HCT116 (cell line): Measurements from ENCODE around the gene RFXANK. TPM values are rescaled to one million over a fixed set of nuclear protein-coding genes. Genes with fewer than 3 reads are reported as not detected.

ENCODE experiments used
- ATAC-seq: fragments of 200-7000 bp; cut with Tn5 transposase; 2 replicates; pipeline ENCODE4 v1.9.1; 2020; ENCODE audit warnings: mild to moderate bottlenecking, moderate library complexity
- Bru-seq: library from RNA; stranded (reverse); fragments of 400-500 nt; gene quantifications from one replicate; lab custom pipeline; 2021; lab: Mats Ljungman, UMichigan
- BruChase-seq, 2 experiments: library from RNA; stranded (reverse); fragments of 400-500 nt; gene quantifications; one replicate each; lab custom pipeline; 2021; lab: Mats Ljungman, UMichigan
- BruUV-seq: library from RNA; stranded (reverse); fragments of 400-500 nt; replicated peaks from 2 replicates; lab custom pipeline; 2021; lab: Mats Ljungman, UMichigan
- CTCF ChIA-PET: fragments of 300-600 bp; sonication (Branson Sonifier 250); formaldehyde crosslinking; loops from one replicate; lab custom pipeline; 2021; ENCODE audit warnings: antibody characterized with exemption; lab: Charles Lee
- POLR2A ChIA-PET: fragments of 300-600, 350-600 bp; sonication (Branson Sonifier 250); formaldehyde crosslinking; loops from one replicate; lab custom pipeline; 2021; ENCODE audit warnings: antibody characterized with exemption; lab: Charles Lee
- RAD21 ChIA-PET, 2 experiments: fragments of 300-600 bp; sonication (Branson Sonifier 250); formaldehyde crosslinking; loops; one replicate each; lab custom pipeline; 2023; ENCODE audit warnings: low total read pairs in 2 of 2; ENCODE audit not compliant: uncharacterized antibody in 2 of 2, unreplicated experiment in 2 of 2, low non-redundant PET in 1 of 2; lab: Charles Lee
- DNase-seq: peaks from one replicate; pipeline ENCODE4 v3.0.0-alpha.2; 2010; ENCODE audit warnings: low read depth, low spot score
- H2AFZ ChIP-seq: fragments of 200-600 bp; shearing (Covaris generic), sonication (generic); 2 replicates; pipeline ENCODE4 v1.6.1; 2017; ENCODE audit warnings: low read depth, mixed run types, mixed read lengths, antibody characterized with exemption, low read length; ENCODE audit not compliant: poor library complexity, severe bottlenecking
- H3K27ac ChIP-seq: 2 replicates; pipeline ENCODE4 v1.5.1; 2012; ENCODE audit warnings: low read depth, low read length
- H3K27me3 ChIP-seq: fragments of 200-600 bp; sonication (generic); 2 replicates; pipeline ENCODE4 v1.6.1; 2016; ENCODE audit warnings: mixed run types, low read length, mixed read lengths; ENCODE audit not compliant: insufficient read depth
- H3K36me3 ChIP-seq, 2 experiments: fragments of 200-500 bp in 1 of 2; fragments of 200-600 bp in 1 of 2; sonication (Bioruptor generic) in 1 of 2; sonication (generic) in 1 of 2; 2 replicates each; pipeline versions ENCODE4 v1.5.1 to v1.6.1; 2014 to 2016; ENCODE audit warnings: low read length in 2 of 2, inconsistent platforms in 1 of 2, mixed read lengths in 1 of 2, mixed run types in 1 of 2; ENCODE audit not compliant: insufficient read depth in 2 of 2, control insufficient read depth in 1 of 2
- H3K4me1 ChIP-seq, 2 experiments: fragments of 200-600 bp in 1 of 2; sonication (generic) in 1 of 2; 2 replicates each; pipeline versions ENCODE4 v1.5.1 to v1.6.1; 2012 to 2017; ENCODE audit warnings: low read length in 2 of 2, inconsistent platforms in 1 of 2, mild to moderate bottlenecking in 1 of 2, mixed read lengths in 1 of 2, mixed run types in 1 of 2, moderate library complexity in 1 of 2; ENCODE audit not compliant: insufficient read depth in 2 of 2, control insufficient read depth in 1 of 2
- H3K4me2 ChIP-seq: fragments of 200-600 bp; sonication (generic); 2 replicates; pipeline ENCODE4 v1.6.1; 2017; ENCODE audit warnings: mixed run types, low read length, mixed read lengths
- H3K4me3 ChIP-seq, 2 experiments: fragments of 200-600 bp in 1 of 2; sonication (generic) in 1 of 2; replicated peaks in 1 of 2; 2 replicates each; pipeline ENCODE4 v1.5.1; 2011 to 2016; ENCODE audit warnings: low read length in 2 of 2, control low read depth in 1 of 2, low read depth in 1 of 2, mild to moderate bottlenecking in 1 of 2, mixed read lengths in 1 of 2, mixed run types in 1 of 2
- H3K79me2 ChIP-seq: fragments of 200-600 bp; sonication (generic); 2 replicates; pipeline ENCODE4 v1.6.1; 2017; ENCODE audit warnings: mild to moderate bottlenecking, mixed run types, low read length, moderate library complexity, mixed read lengths; ENCODE audit not compliant: insufficient read depth
- H3K9ac ChIP-seq: fragments of 200-600 bp; sonication (generic); 2 replicates; pipeline ENCODE4 v1.6.1; 2016; ENCODE audit warnings: low read length, mixed read lengths
- H3K9me2 ChIP-seq: fragments of 200-600 bp; sonication (generic), shearing (Covaris generic); 2 replicates; pipeline ENCODE4 v1.6.1; 2017; ENCODE audit warnings: mixed run types, mild to moderate bottlenecking, moderate library complexity; ENCODE audit not compliant: insufficient read depth
- H3K9me3 ChIP-seq, 2 experiments: fragments of 200-500 bp in 1 of 2; fragments of 200-600 bp in 1 of 2; sonication (Bioruptor generic) in 1 of 2; sonication (generic) in 1 of 2; 2 replicates each; pipeline ENCODE4 v1.6.1; 2014 to 2017; ENCODE audit warnings: low read length in 2 of 2, mixed read lengths in 2 of 2, inconsistent platforms in 1 of 2, low read depth in 1 of 2, mild to moderate bottlenecking in 1 of 2, mixed run types in 1 of 2, moderate library complexity in 1 of 2; ENCODE audit not compliant: control insufficient read depth in 1 of 2, insufficient read depth in 1 of 2
- H4K20me1 ChIP-seq: fragments of 200-600 bp; sonication (generic), shearing (Covaris generic); 2 replicates; pipeline ENCODE4 v1.6.1; 2017; ENCODE audit warnings: mixed run types, mild to moderate bottlenecking, moderate library complexity; ENCODE audit not compliant: insufficient read depth
- CEBPB ChIP-seq: IDR thresholded peaks from 2 replicates; pipeline ENCODE4 v1.6.1; 2012; ENCODE audit warnings: low read depth
- EZH2 ChIP-seq: fragments of 200-600 bp; sonication (generic); IDR thresholded peaks from 2 replicates; pipeline ENCODE4 v1.6.1; 2017; ENCODE audit warnings: antibody characterized with exemption, mixed run types
- EZH2phosphoT487 ChIP-seq: fragments of 200-600 bp; IDR thresholded peaks from 2 replicates; pipeline ENCODE4 v1.6.1; 2018; ENCODE audit warnings: antibody characterized with exemption, borderline replicate concordance
- JUND ChIP-seq: IDR thresholded peaks from 2 replicates; pipeline ENCODE4 v1.6.1; 2012
- POLR2AphosphoS5 ChIP-seq: IDR thresholded peaks from 2 replicates; pipeline ENCODE4 v1.6.1; 2011; ENCODE audit warnings: mild to moderate bottlenecking, low read depth, low read length, moderate library complexity
- SP1 ChIP-seq: IDR thresholded peaks from 2 replicates; pipeline ENCODE4 v1.6.1; 2012; ENCODE audit warnings: low read depth
- SRF ChIP-seq: IDR thresholded peaks from 2 replicates; pipeline ENCODE4 v1.6.1; 2012; ENCODE audit warnings: low read depth
- TCF7L2 ChIP-seq: IDR thresholded peaks from 2 replicates; pipeline ENCODE4 v1.7.0; 2011; ENCODE audit warnings: borderline replicate concordance, inconsistent platforms; ENCODE audit not compliant: insufficient read depth, insufficient read length; ENCODE audit errors: extremely low read depth
- intact Hi-C: fragments of 100-400 bp; cut with micrococcal nuclease; formaldehyde crosslinking; loops from 2 replicates; pipeline ENCODE4 v1.10.0; 2022
- long read RNA-seq: library from polyadenylated mRNA; unstranded; transcript quantifications from one replicate; pipeline ENCODE4 v2.0.0, GENCODE V29; 2021; ENCODE audit not compliant: unreplicated experiment
- polyA plus RNA-seq: library from polyadenylated mRNA; unstranded; fragments of >200 nt; gene quantifications from 2 replicates; pipeline ENCODE4 v1.2.1, GENCODE V29; 2012; ENCODE audit warnings: missing spikeins
- total RNA-seq: library from RNA; stranded (reverse); gene quantifications from one replicate; pipeline ENCODE4 v1.2.1, GENCODE V29; 2021; ENCODE audit not compliant: unreplicated experiment
- TF ChIP-seq, protein P1 (sequence below): IDR thresholded peaks from 2 replicates; pipeline ENCODE4 v1.6.1; 2012
- TF ChIP-seq, protein P2 (sequence below): IDR thresholded peaks from 2 replicates; pipeline ENCODE4 v1.6.1; 2011; ENCODE audit warnings: mild to moderate bottlenecking, low read length, moderate library complexity; ENCODE audit not compliant: insufficient replicate concordance; ENCODE audit errors: extremely low read depth
- TF ChIP-seq, protein P3 (sequence below): IDR thresholded peaks from 2 replicates; pipeline ENCODE4 v1.6.1; 2012
- TF ChIP-seq, protein P4 (sequence below), 3 experiments: fragments of 200-600 bp in 1 of 3; sonication (generic) in 1 of 3; IDR thresholded peaks in 2 of 3; conservative IDR thresholded peaks in 1 of 3; 2 replicates each; pipeline ENCODE4 v1.5.1; 2012 to 2017; ENCODE audit warnings: low read depth in 2 of 3, low read length in 2 of 3, antibody characterized with exemption in 1 of 3, borderline replicate concordance in 1 of 3, control low read depth in 1 of 3, mild to moderate bottlenecking in 1 of 3, mixed read lengths in 1 of 3, mixed run types in 1 of 3, moderate library complexity in 1 of 3; ENCODE audit not compliant: insufficient read depth in 1 of 3
- TF ChIP-seq, protein P5 (sequence below): IDR thresholded peaks from 2 replicates; pipeline ENCODE4 v1.6.1; 2012; ENCODE audit warnings: low read depth

Gene RFXANK, protein sequence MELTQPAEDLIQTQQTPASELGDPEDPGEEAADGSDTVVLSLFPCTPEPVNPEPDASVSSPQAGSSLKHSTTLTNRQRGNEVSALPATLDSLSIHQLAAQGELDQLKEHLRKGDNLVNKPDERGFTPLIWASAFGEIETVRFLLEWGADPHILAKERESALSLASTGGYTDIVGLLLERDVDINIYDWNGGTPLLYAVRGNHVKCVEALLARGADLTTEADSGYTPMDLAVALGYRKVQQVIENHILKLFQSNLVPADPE
- total RNA-seq (78.9 TPM), Bru-seq, nascent RNA (percentile 50 among the genes with signal in this experiment), BruChase-seq, experiment 1, labeled RNA remaining after a 6-hour chase (percentile 68 among the genes with signal in this experiment), BruChase-seq, experiment 2, labeled RNA remaining after a 2-hour chase (percentile 63 among the genes with signal in this experiment)
- polyA plus RNA-seq = 99.7 and 103 TPM in 2 replicates
- long read RNA-seq, transcript RFXANK-202 (8 exons, 1,059 nt) = minor isoform, 7 of 52 reads
- long read RNA-seq, transcript RFXANK-203 (9 exons, 1,212 nt) = major isoform, 8 of 52 reads
- long read RNA-seq, partial matches to known transcripts = 6 of 52 reads
- long read RNA-seq, other reads (novel, unspliced or antisense) = 30 of 52 reads

DNA sequence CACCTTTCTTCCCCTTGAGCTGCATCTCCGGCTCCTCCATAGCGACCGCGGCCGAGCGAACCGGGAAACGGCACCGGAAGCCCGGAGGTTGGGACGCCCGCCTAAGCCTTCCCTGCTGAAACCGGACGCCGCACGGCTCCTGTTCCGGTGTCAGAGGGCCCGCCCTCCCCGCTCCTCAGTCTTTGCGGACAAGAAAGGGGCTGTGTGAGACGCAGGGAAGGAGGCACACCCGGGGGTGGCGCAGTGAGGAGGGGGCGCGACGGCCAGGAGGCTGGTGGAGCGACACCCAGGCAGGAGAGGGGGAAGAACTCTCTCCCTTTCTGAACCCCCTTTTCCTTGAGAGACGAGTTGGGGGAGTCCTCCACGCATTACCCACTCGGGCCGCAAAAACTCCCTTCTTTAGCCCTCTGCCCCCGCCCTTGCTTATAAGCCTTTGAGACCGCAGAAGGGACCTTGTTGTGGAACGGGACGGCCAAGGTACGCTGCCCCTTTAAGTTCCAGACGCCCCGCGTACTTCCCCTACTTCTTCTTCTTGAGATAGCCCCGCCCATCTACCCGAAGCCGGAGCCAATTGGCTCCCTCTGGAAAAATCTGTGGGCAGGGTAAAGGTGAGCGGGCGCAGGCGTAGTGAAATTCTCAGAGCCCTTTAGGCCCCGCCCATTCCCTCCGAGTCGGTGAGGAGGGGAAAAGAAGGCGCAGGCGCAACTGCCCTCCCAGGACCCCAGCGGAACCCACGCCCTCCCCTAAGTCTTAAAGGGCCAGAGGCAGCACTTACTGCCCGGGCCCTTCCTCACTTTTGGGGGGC, at the start of gene RFXANK, which contains the start of gene BORCS8:
TSS of gene RFXANK (plus strand) at position 181 of the 805 bp plus-strand sequence. CDS start 1,689 bp downstream, outside the sequence.
TSS of gene BORCS8 (minus strand) at position 75 of the 805 bp plus-strand sequence. CDS start at position 40, 35 bp downstream.
- BruUV-seq = no TSS peak
- Histone ChIP-seq H4K20me1 (no peaks in the 10 kb centered on the region), H3K4me2 (peak within 1 kb of the TSS; percentile 98), H2AFZ (peak within 1 kb of the TSS; percentile 93), H3K4me3 (peak within 1 kb of the TSS; percentile 98 to 99), H3K4me1 (peaks cover 16 to 22% of the 10 kb centered on the region in 2 experiments; a peak in 3 of 4 replicates), H3K9me2 (no peaks in the 10 kb centered on the region), H3K27ac (peak within 1 kb of the TSS; percentile 94), H3K36me3 (peaks cover 3 to 5% of the 10 kb centered on the region in 2 experiments; a peak in 2 of 4 replicates), H3K27me3 (no peaks in the 10 kb centered on the region), H3K9me3 (no peaks in the 10 kb centered on the region), H3K9ac (peak within 1 kb of the TSS; percentile 98), H3K79me2 (peaks cover 41% of the 10 kb centered on the region)
- DNase-seq = peak; percentile 98
- ChIA-PET RAD21 (no interaction called here), CTCF (interaction anchor here (1.0 to 1.3 kb wide), 4 partner anchors 17 to 151 kb away, joined by 4 to 7 read pairs (median 4); no protein-coding TSS in a partner anchor), POLR2A (interaction anchor here (0.7 to 2.1 kb wide), 2 partner anchors 11 kb away, joined by 3 to 15 read pairs; partner anchors contain the start of gene NR2C2AP)
- intact Hi-C loops = loop anchor here (1.0 kb wide), 1 partner anchor 11 kb away; the partner anchor contains the start of gene NR2C2AP
- ATAC-seq = peak; percentile 90
- TF ChIP-seq EZH2phosphoT487 (no peak), CEBPB (no peak), POLR2AphosphoS5 (peak; percentile 60), SRF (no peak), EZH2 (no peak), SP1 (peak; percentile 68), TCF7L2 (peak; percentile 85), JUND (no peak)
- TF ChIP-seq, protein P1, sequence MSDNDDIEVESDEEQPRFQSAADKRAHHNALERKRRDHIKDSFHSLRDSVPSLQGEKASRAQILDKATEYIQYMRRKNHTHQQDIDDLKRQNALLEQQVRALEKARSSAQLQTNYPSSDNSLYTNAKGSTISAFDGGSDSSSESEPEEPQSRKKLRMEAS = peak; percentile 85
- TF ChIP-seq, protein P2, sequence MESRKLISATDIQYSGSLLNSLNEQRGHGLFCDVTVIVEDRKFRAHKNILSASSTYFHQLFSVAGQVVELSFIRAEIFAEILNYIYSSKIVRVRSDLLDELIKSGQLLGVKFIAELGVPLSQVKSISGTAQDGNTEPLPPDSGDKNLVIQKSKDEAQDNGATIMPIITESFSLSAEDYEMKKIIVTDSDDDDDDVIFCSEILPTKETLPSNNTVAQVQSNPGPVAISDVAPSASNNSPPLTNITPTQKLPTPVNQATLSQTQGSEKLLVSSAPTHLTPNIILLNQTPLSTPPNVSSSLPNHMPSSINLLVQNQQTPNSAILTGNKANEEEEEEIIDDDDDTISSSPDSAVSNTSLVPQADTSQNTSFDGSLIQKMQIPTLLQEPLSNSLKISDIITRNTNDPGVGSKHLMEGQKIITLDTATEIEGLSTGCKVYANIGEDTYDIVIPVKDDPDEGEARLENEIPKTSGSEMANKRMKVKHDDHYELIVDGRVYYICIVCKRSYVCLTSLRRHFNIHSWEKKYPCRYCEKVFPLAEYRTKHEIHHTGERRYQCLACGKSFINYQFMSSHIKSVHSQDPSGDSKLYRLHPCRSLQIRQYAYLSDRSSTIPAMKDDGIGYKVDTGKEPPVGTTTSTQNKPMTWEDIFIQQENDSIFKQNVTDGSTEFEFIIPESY = peak; percentile 33
- TF ChIP-seq, protein P3, sequence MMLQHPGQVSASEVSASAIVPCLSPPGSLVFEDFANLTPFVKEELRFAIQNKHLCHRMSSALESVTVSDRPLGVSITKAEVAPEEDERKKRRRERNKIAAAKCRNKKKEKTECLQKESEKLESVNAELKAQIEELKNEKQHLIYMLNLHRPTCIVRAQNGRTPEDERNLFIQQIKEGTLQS = no peak
- TF ChIP-seq, protein P4, sequence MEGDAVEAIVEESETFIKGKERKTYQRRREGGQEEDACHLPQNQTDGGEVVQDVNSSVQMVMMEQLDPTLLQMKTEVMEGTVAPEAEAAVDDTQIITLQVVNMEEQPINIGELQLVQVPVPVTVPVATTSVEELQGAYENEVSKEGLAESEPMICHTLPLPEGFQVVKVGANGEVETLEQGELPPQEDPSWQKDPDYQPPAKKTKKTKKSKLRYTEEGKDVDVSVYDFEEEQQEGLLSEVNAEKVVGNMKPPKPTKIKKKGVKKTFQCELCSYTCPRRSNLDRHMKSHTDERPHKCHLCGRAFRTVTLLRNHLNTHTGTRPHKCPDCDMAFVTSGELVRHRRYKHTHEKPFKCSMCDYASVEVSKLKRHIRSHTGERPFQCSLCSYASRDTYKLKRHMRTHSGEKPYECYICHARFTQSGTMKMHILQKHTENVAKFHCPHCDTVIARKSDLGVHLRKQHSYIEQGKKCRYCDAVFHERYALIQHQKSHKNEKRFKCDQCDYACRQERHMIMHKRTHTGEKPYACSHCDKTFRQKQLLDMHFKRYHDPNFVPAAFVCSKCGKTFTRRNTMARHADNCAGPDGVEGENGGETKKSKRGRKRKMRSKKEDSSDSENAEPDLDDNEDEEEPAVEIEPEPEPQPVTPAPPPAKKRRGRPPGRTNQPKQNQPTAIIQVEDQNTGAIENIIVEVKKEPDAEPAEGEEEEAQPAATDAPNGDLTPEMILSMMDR (IDR thresholded peaks at IDR 0.05 in 2 of 3, conservative IDR thresholded peaks at IDR 0.05 in 1 of 3; ENCODE audit: borderline replicate concordance in 1 of 3, insufficient read depth in 1 of 3, low read depth in 2 of 3, low read length in 2 of 3) = no peak
- TF ChIP-seq, protein P5, sequence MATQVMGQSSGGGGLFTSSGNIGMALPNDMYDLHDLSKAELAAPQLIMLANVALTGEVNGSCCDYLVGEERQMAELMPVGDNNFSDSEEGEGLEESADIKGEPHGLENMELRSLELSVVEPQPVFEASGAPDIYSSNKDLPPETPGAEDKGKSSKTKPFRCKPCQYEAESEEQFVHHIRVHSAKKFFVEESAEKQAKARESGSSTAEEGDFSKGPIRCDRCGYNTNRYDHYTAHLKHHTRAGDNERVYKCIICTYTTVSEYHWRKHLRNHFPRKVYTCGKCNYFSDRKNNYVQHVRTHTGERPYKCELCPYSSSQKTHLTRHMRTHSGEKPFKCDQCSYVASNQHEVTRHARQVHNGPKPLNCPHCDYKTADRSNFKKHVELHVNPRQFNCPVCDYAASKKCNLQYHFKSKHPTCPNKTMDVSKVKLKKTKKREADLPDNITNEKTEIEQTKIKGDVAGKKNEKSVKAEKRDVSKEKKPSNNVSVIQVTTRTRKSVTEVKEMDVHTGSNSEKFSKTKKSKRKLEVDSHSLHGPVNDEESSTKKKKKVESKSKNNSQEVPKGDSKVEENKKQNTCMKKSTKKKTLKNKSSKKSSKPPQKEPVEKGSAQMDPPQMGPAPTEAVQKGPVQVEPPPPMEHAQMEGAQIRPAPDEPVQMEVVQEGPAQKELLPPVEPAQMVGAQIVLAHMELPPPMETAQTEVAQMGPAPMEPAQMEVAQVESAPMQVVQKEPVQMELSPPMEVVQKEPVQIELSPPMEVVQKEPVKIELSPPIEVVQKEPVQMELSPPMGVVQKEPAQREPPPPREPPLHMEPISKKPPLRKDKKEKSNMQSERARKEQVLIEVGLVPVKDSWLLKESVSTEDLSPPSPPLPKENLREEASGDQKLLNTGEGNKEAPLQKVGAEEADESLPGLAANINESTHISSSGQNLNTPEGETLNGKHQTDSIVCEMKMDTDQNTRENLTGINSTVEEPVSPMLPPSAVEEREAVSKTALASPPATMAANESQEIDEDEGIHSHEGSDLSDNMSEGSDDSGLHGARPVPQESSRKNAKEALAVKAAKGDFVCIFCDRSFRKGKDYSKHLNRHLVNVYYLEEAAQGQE = no peak
